Progenitor cell of endocrine pancreas (in vitro differentiated cells): Measurements from ENCODE around the gene GLIS1. TPM values are rescaled to one million over a fixed set of nuclear protein-coding genes. Genes with fewer than 3 reads are reported as not detected.

ENCODE experiments used
- DNase-seq: peaks from one replicate; pipeline ENCODE4 v3.0.0; 2021; ENCODE audit warnings: low spot score; ENCODE audit not compliant: unreplicated experiment
- H3K27ac Mint-ChIP-seq: 2 replicates; pipeline ENCODE4 v1.8.0; 2021; ENCODE audit warnings: mild to moderate bottlenecking, moderate library complexity, mixed read lengths
- H3K27me3 Mint-ChIP-seq: 2 replicates; pipeline ENCODE4 v1.8.0; 2021; ENCODE audit warnings: mixed read lengths
- H3K36me3 Mint-ChIP-seq: 2 replicates; pipeline ENCODE4 v1.8.0; 2022; ENCODE audit warnings: mixed read lengths; ENCODE audit not compliant: insufficient read depth
- H3K4me1 Mint-ChIP-seq: 2 replicates; pipeline ENCODE4 v1.8.0; 2021; ENCODE audit warnings: low read depth, mixed read lengths
- H3K4me3 Mint-ChIP-seq: 2 replicates; pipeline ENCODE4 v1.8.0; 2021; ENCODE audit warnings: low read depth, mild to moderate bottlenecking, moderate library complexity, mixed read lengths
- H3K9me3 Mint-ChIP-seq: 2 replicates; pipeline ENCODE4 v1.8.0; 2021; ENCODE audit warnings: low read depth, mixed read lengths
- CTCF ChIP-seq: fragments of 200-600 bp; sonication (generic); IDR thresholded peaks from one replicate; pipeline ENCODE4 v1.5.0; 2021; ENCODE audit warnings: antibody characterized with exemption, mild to moderate bottlenecking; ENCODE audit not compliant: unreplicated experiment
- total RNA-seq: library from RNA; stranded (reverse); gene quantifications from 2 replicates; pipeline ENCODE4 v1.2.1, GENCODE V29; 2021

Gene GLIS1
- total RNA-seq, 1 donor from 2014 or later = not detected

GRCh38 chr1:53733447-53733931 is 5.5 kb downstream of the GLIS1 start:
- Mint-ChIP-seq H3K27ac (no peak overlapping the region), H3K27me3 (peaks cover 91% of the 10 kb centered on the region), H3K4me3 (no peak overlapping the region), H3K4me1 (peaks cover 11% of the 10 kb centered on the region), H3K36me3 (no peaks in the 10 kb centered on the region), H3K9me3 (no peaks in the 10 kb centered on the region)
- no peak for DNase-seq
- TF ChIP-seq CTCF = no peak

- Mint-ChIP-seq H3K36me3 (no peaks in the 10 kb centered on the region), H3K4me3 (no peak overlapping the region), H3K27me3 (peaks cover 93% of the 10 kb centered on the region), H3K9me3 (no peaks in the 10 kb centered on the region), H3K4me1 (peaks cover 11% of the 10 kb centered on the region), H3K27ac (no peak overlapping the region)
- TF ChIP-seq CTCF = no peak
- no peak for DNase-seq
Measured at GRCh38 chr1:53732912-53733317, 6.0 kb downstream of the GLIS1 start.

GRCh38 chr1:53732409-53732808 is 6.6 kb downstream of the GLIS1 start:
- no peaks in the 10 kb centered on the region for H3K9me3 Mint-ChIP-seq
- peaks cover 11% of the 10 kb centered on the region for H3K4me1 Mint-ChIP-seq
- no peak overlapping the region for H3K27ac Mint-ChIP-seq
- TF ChIP-seq CTCF = no peak
- H3K27me3 Mint-ChIP-seq = peaks cover 94% of the 10 kb centered on the region
- no peaks in the 10 kb centered on the region for H3K36me3 Mint-ChIP-seq
- H3K4me3 Mint-ChIP-seq = no peak overlapping the region
- no peak for DNase-seq

- no peaks in the 10 kb centered on the region for H3K9me3 Mint-ChIP-seq
- no peak for TF ChIP-seq CTCF
- H3K36me3 Mint-ChIP-seq = no peaks in the 10 kb centered on the region
Measured at GRCh38 chr1:53731779-53732305, 7.1 kb downstream of the GLIS1 start.

GRCh38 chr1:53731043-53731600 is 7.8 kb downstream of the GLIS1 start:
- Mint-ChIP-seq H3K4me3 (no peak overlapping the region), H3K36me3 (no peaks in the 10 kb centered on the region), H3K9me3 (no peaks in the 10 kb centered on the region), H3K27me3 (peaks cover 81% of the 10 kb centered on the region), H3K4me1 (peaks cover 9% of the 10 kb centered on the region), H3K27ac (no peak overlapping the region)
- no peak for TF ChIP-seq CTCF
- no peak for DNase-seq

More at GRCh38 chr1:53731779-53732305, 7.1 kb downstream of the GLIS1 start:
- peaks cover 11% of the 10 kb centered on the region for H3K4me1 Mint-ChIP-seq
- DNase-seq = no peak
- no peak overlapping the region for H3K27ac Mint-ChIP-seq
- peaks cover 88% of the 10 kb centered on the region for H3K27me3 Mint-ChIP-seq
- H3K4me3 Mint-ChIP-seq = no peak overlapping the region
